ENCODE results near the gene STOML1.

Gene STOML1

DNA sequence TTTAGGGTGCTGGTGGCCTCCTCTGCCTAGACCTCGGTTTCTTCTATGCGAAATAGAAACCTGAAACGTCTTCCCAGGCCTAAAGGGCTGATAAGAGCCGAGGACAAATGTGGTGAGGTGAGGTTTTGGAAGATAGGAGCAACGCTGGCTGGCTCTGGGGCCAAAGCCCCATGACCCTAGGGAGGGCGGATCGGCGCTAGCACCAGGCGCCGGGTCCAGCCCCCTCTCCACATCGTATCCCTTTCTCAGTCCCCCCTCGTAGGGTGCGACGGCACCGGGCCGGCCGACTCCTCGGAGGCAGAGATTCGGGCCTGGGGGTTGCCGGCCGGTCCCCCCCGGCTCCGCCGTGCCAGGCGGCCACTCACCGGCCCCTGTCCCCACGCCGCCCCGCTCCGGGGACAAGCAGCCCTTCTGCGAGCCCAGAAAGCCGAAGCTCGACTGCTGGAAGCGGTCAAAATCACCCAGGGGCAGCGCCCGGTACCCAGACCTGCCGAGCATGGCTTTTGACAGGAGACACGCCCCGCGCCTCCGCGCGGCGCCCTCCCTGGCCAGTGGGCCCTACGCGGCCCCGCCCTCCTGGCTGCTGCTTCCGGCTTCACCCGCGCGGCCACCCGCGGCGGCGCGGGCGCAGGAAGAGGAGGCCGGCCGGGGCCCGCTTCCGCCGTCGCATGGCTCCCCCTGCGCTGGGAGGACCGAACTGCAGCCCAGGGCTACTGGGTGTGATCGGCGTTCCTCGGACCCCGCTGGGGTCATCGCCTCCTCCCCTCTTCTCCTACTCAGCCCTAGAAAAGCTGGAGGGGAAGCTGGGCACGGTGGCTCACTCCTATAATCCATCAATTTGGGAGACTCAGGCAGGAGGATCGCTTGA, at the start of gene STOML1:
TSS of gene STOML1 (minus strand) at position 570 of the 868 bp plus-strand sequence. CDS start at position 498, 72 bp downstream.
- peak; percentile 92 to 98 for DNase-seq (ENCODE audit: low read depth in 2 of 2)

DNA sequence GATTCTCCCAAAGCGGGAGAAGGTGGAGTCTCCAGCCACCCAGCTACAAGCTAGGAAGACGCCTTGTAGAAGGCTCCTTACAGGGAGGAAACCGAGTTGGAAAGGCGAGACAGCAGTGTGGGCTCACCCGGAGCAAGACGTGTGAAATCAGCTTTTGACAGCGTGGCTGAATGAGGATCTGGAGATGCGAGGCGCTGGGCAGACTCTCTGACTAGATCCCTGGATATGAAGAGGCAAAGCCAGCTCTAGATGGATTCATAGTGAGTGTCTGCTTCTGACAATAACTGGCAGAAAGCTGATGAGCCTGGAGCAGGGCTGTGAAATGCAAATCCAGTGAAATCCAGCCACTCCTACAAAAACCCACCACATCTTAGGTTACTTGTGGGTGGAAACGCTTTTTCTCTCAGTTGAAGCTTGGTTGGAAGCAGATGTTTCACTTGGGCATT, 49.2 kb upstream of the STOML1 start:
- DNase-seq (ENCODE audit: low read depth in 2 of 2): no peak

DNA sequence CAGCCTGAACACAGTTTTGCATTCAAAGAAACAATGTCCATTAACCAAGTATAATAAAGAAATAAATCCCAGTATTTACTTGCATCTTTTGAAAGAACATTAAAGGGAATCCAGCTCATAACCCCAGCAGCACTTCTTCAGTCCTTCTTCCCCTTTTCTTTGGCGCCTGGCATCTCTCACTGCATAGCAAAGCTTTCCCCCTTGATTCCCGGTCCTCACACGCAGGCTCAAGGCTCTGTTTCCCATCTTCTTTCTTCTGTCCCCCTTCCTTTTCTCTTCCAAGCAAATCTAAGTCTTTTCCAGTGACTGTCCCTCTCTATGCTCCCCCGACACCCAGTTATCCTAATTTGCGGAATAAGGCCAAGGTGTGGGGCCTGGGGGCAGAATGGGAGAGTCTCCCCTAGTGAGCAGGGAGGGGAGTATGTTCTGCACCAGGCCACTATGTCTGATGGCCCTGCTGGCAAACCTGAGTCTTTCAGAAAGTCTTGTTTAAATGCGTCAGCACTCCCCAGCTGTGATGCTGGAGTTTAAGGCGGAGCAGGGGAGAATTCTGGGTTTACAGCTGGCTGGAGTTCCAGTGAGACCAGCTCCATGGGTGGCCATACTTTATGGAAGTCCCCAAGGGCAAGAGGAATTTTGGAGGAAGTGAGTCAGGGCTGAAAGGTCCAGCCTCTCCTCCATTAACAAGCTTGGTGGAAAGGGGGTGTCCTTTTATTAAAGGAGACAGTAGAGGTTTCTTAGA, 48.2 kb upstream of the STOML1 start:
- DNase-seq (ENCODE audit: low read depth in 2 of 2): no peak

GRCh38 chr15:74039656-74040010, 47.5 kb upstream of the STOML1 start:
- no peak for DNase-seq (ENCODE audit: low read depth in 2 of 2)

- DNase-seq (ENCODE audit: low read depth in 2 of 2): no peak
Observed at GRCh38 chr15:74038707-74039655, 46.9 kb upstream of the STOML1 start.

DNA sequence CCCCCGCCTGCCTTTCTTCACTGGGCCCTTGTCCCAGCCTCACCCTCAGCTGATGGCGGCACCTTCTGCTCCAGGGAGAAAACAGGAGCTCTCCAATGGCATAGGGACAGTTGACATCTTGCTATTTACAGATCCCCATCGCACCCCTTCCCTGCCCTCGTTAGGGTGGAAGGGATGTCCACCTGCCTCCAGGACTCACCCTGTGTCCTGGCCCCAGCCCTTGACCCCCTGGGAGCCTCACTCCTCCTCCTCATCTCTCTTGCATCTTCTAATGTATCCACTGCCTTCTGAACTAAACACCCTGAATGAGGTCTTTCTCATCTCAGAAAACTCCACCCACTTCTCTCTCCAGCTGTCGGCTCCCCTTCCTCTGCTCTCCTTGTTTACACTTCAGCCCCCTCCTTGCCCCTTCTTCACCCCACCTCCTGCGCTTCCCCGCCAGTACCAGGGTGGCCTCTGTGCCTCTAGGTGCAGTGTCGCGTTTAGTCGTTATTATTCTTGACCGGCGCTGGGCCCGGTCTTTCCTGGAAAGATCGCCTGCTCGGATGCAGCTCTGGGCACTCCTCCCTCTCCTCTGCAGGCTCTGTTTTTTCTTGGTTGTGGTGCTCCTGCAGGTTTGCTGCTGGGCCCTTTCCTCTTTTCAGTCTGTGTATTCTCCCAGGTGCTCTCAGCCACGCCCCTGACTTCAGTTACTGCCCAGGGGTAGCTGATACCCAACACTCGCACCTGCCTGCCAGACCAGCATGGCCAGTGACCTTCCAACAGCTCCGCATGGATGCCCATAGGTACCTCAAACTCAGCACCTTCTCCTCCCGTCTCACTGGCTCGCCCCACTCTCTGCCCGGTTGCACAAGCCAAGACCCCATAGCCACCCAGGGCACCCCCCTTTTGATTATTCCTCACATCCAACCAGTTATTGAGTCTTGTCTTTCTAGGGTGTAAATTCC, 45.3 kb upstream of the STOML1 start:
- DNase-seq (ENCODE audit: low read depth in 2 of 2): no peak

GRCh38 chr15:74036271-74037170, 44.4 kb upstream of the STOML1 start:
- DNase-seq (ENCODE audit: low read depth in 2 of 2): no peak

DNA sequence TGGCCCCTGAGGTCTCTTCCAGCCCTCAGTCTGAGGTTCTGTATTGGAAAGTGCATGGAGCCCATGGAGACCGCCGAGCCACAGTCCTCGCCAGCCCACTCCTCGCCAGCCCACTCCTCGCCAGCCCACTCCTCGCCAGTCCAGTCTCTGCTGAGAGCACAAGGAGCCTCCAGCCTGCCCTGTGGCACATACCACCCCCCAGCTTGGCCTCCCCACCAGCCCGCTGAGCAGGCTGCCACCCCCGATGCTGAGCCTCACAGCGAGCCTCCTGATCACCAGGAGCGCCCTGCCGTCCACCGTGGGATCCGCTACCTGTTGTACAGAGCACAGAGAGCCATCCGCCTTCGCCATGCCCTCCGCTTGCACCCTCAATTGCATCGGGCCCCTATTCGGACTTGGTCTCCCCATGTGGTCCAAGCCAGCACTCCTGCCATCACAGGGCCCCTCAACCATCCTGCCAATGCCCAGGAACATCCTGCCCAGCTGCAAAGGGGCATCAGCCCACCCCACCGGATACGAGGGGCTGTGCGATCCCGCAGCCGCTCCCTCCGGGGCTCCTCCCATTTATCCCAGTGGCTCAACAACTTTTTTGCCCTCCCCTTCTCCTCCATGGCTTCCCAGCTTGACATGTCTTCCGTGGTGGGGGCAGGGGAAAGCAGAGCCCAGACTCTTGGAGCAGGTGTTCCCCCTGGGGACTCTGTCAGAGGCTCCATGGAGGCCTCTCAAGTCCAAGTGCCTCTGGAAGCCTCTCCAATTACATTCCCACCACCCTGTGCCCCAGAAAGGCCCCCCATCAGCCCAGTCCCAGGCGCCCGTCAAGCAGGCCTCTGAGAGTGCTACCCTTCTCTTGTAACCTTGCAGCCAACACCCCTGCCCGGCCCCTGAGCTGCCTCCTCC, 43.3 kb upstream of the STOML1 start:
- DNase-seq (ENCODE audit: low read depth in 2 of 2): no peak

DNA sequence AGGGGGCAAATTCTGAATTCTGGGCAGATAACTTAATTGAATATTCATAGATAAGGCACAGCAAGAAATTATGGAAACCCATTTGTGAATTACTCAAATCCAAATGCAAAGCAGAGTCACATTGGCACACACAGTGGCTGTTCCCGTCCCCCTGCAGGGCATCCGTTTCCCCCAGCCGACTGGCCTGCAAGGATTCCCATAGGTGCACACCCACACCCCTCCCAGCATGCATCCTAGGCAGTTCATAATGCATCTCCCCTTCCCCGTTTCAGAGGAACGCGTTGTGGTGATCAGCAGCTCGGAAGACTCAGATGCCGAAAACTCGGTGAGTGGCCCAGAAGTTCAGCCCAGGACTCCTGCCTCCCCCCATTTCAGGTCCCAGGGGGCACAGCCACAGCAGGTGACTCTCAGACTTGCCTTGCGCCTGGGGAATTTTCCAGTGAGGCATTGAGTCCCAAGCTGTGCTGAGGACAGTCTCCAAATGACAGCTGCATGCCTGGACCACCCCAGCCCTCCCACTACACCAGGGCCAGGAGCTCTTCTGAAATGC, 42.2 kb upstream of the STOML1 start:
- DNase-seq (ENCODE audit: low read depth in 2 of 2): no peak

DNA sequence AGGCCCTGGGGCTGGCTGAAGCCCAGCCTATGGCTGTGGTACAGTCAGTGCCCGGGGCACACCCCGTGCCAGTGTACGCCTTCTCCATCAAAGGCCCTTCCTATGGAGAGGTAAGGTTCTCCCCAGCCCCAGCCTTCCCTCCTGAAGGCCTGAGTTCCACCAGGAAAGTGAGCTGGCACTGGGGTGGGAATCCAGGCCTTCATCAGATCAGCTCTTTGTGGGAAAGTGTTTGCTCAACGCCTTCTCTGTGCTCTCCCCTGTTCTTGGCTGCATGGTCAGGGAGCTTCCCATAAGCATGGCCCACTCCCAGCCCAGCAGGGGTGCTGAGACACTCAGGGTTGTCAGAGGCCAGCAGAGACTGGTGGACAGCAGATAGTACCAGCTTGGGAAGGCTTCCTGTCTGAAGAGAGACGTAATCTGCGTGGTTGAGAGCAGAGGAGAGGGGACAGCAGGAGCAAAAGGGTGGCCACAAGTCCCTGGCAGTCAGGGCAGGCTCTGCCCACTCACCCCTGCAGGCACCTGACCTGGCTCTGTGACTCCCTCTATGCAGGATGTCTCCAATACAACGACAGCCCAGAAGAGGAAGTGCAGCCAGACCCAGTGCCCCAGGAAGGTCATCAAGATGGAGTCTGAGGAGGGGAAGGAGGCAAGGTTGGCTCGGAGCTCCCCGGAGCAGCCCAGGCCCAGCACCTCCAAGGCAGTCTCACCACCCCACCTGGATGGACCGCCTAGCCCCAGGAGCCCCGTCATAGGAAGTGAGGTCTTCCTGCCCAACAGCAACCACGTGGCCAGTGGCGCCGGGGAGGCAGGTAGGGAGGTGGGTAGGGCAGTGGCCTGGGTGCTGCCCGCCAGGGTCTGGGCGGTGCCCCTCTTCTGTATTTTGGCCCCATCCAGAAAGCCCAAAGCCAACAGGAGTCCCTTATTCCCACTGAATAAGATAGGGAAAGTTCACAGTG, 40.8 kb upstream of the STOML1 start:
- no peak for DNase-seq (ENCODE audit: low read depth in 2 of 2)

DNA sequence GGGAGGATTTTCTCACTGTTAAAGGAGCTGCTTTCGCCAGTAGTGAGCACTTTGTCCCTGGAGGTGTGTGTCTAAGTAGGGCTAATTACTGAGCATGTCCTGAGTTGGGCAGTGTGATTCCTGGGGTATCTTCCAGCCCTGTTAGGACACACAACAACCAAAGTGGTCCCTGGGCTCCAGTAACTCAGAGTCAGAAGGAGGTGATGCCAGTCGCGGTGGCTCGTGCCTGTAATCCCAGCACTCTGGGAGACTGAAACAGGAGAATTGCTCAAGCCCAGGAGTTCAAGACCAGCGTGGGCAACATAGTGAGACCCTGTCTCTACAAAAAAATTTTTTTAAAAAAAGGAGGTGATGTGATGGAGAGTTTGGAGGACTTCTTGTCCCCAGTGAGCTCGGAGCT, 40.0 kb upstream of the STOML1 start:
- DNase-seq (ENCODE audit: low read depth in 2 of 2): no peak

GRCh38 chr15:74028646-74029045, 36.6 kb upstream of the STOML1 start:
- no peak for DNase-seq (ENCODE audit: low read depth in 2 of 2)

DNA sequence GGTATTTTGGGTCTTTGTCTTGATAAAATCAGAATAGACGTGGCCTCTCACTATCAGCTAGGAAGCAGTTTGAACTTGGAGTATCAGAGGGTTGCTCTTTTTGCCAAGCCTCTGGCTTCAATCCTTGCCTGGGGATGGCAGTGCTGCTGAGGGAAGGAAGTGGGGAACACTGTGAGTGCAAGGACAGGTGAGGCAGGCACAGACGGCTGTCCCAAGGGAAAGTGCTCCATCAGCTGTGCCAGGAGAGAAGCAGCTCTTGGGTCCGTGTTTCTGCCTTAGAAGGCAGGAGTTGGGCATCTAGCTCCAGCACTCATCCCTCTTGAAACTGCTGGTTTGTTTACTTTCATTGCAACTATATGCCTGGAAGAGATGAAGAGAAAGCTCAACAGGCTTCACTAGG, 35.6 kb upstream of the STOML1 start:
- DNase-seq (ENCODE audit: low read depth in 2 of 2): no peak

DNA sequence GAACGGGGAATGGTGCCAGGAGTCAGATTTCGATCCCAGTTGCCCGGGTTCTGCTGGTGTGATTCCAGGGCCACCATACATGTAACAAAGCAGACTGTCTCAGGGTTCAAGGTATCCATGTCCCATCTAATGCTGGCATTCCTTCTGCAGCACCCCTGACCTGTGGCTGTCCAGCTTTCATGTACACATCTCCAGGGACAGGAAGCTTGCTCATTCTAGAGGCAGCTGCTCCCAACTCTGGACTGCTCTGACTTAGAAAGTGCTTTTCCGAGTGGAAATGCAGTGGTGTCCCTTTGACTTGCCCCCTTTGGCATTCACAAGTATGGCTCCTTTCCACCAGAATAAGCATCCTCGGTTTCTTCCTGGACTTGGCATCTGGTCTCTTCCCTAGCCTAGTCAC, 33.3 kb upstream of the STOML1 start:
- DNase-seq (ENCODE audit: low read depth in 2 of 2): no peak

GRCh38 chr15:74024687-74025086, 32.6 kb upstream of the STOML1 start:
- no peak for DNase-seq (ENCODE audit: low read depth in 2 of 2)

GRCh38 chr15:74022706-74023470, 30.8 kb upstream of the STOML1 start:
- no peak for DNase-seq (ENCODE audit: low read depth in 2 of 2)

All from stimulated activated CD4-positive, alpha-beta T cell treated with anti-CD3 and anti-CD28 coated beads, Interleukin-4, amount 100 ng/mL, for 48 hours (primary cell).